ENCODE results near the gene STXBP4. TPM values are rescaled to one million over a fixed set of nuclear protein-coding genes. Genes with fewer than 3 reads are reported as not detected.

Gene STXBP4
- total RNA-seq, 1 donor from 2014 or later: 31.8 TPM

GRCh38 chr17:55160501-55160900 is 191.9 kb downstream of the STXBP4 start:
- Mint-ChIP-seq H3K4me1 (peaks cover 21% of the 10 kb centered on the region), H3K27me3 (ENCODE audit: low read depth) (no peaks in the 10 kb centered on the region), H3K36me3 (peaks cover 16% of the 10 kb centered on the region), H3K27ac (no peak overlapping the region), H3K4me3 (no peak overlapping the region), H3K9me3 (no peaks in the 10 kb centered on the region)
- DNase-seq (ENCODE audit: low spot score in 2 of 2, unreplicated experiment in 2 of 2): no peak
- no peak for TF ChIP-seq CTCF (IDR thresholded peaks at IDR 0.05; ENCODE audit: unreplicated experiment)

- no peak for DNase-seq (ENCODE audit: low spot score in 2 of 2, unreplicated experiment in 2 of 2)
- no peak overlapping the region for H3K27ac Mint-ChIP-seq
- peaks cover 15% of the 10 kb centered on the region for H3K4me1 Mint-ChIP-seq
- TF ChIP-seq CTCF (IDR thresholded peaks at IDR 0.05; ENCODE audit: unreplicated experiment): no peak
- no peak overlapping the region for H3K4me3 Mint-ChIP-seq
- H3K36me3 Mint-ChIP-seq: peaks cover 16% of the 10 kb centered on the region
- H3K27me3 Mint-ChIP-seq (ENCODE audit: low read depth): no peaks in the 10 kb centered on the region
- no peaks in the 10 kb centered on the region for H3K9me3 Mint-ChIP-seq
These were observed 193.5 kb downstream of the STXBP4 start for GRCh38 chr17:55161935-55162555.

- peaks cover 12% of the 10 kb centered on the region for H3K4me1 Mint-ChIP-seq
- DNase-seq (ENCODE audit: low spot score in 2 of 2, unreplicated experiment in 2 of 2): no peak
- no peak for TF ChIP-seq CTCF (IDR thresholded peaks at IDR 0.05; ENCODE audit: unreplicated experiment)
- no peaks in the 10 kb centered on the region for H3K9me3 Mint-ChIP-seq
- peaks cover 16% of the 10 kb centered on the region for H3K36me3 Mint-ChIP-seq
- H3K27ac Mint-ChIP-seq: no peak overlapping the region
- H3K27me3 Mint-ChIP-seq (ENCODE audit: low read depth): no peaks in the 10 kb centered on the region
- H3K4me3 Mint-ChIP-seq: no peak overlapping the region
These were observed 194.0 kb downstream of the STXBP4 start for GRCh38 chr17:55162556-55162946.

- Mint-ChIP-seq H3K4me1 (peaks cover 9% of the 10 kb centered on the region), H3K36me3 (peaks cover 16% of the 10 kb centered on the region), H3K27ac (no peak overlapping the region), H3K27me3 (ENCODE audit: low read depth) (no peaks in the 10 kb centered on the region), H3K9me3 (no peaks in the 10 kb centered on the region), H3K4me3 (no peak overlapping the region)
- TF ChIP-seq CTCF (IDR thresholded peaks at IDR 0.05; ENCODE audit: unreplicated experiment): no peak
- DNase-seq (ENCODE audit: low spot score in 2 of 2, unreplicated experiment in 2 of 2): no peak
These were observed 194.8 kb downstream of the STXBP4 start for GRCh38 chr17:55163408-55163807.

- peaks cover 7% of the 10 kb centered on the region for H3K36me3 Mint-ChIP-seq
- H3K4me1 Mint-ChIP-seq: peaks cover 9% of the 10 kb centered on the region
- no peaks in the 10 kb centered on the region for H3K9me3 Mint-ChIP-seq
- no peak for TF ChIP-seq CTCF (IDR thresholded peaks at IDR 0.05; ENCODE audit: unreplicated experiment)
- no peak overlapping the region for H3K4me3 Mint-ChIP-seq
- no peaks in the 10 kb centered on the region for H3K27me3 Mint-ChIP-seq (ENCODE audit: low read depth)
- DNase-seq (ENCODE audit: low spot score in 2 of 2, unreplicated experiment in 2 of 2): no peak
- no peak overlapping the region for H3K27ac Mint-ChIP-seq
These were observed 197.9 kb downstream of the STXBP4 start for GRCh38 chr17:55166506-55166905.
